GM21528 (cell line): ENCODE results near the gene ASIP.
"Not testable (repeated sequence)": the region's sequence is repeated elsewhere in the genome, so short reads cannot be mapped to it uniquely, and the experiment has no call there.

ENCODE experiments used
- ATAC-seq: cut with Tn5 transposase; IDR thresholded peaks from one replicate; pipeline ENCODE4 v1.9.1; 2021; ENCODE audit warnings: mild to moderate bottlenecking, moderate library complexity; ENCODE audit not compliant: unreplicated experiment, low FRiP score

ASIP gene

GRCh38 chr20:34240693-34241615 is at the start of gene ASIP:
Gene ASIP, plus strand, starts transcription at chr20:34241423. Its CDS starts 18,952 bp downstream, at chr20:34260375.
- ATAC-seq = no peak

- ATAC-seq = no peak
These were observed 48.2 kb upstream of the ASIP start for GRCh38 chr20:34193051-34193450.

GRCh38 chr20:34199183-34199582 is 42.0 kb upstream of the ASIP start:
- no peak for ATAC-seq

GRCh38 chr20:34200023-34200422 is 41.2 kb upstream of the ASIP start:
- ATAC-seq = no peak

- ATAC-seq = no peak
These were observed 39.7 kb upstream of the ASIP start for GRCh38 chr20:34201531-34201930.

- not testable (repeated sequence) for ATAC-seq
These were observed 35.9 kb upstream of the ASIP start for GRCh38 chr20:34205172-34205880.

- no peak for ATAC-seq
These were observed 32.1 kb upstream of the ASIP start for GRCh38 chr20:34209111-34209510.

GRCh38 chr20:34210271-34210670 is 31.0 kb upstream of the ASIP start:
- ATAC-seq = no peak

GRCh38 chr20:34211591-34211990 is 29.6 kb upstream of the ASIP start:
- no peak for ATAC-seq

- ATAC-seq = no peak
These were observed 28.0 kb upstream of the ASIP start for GRCh38 chr20:34213213-34213612.

- no peak for ATAC-seq
These were observed 25.4 kb upstream of the ASIP start for GRCh38 chr20:34215711-34216381.

GRCh38 chr20:34216382-34216742 is 24.9 kb upstream of the ASIP start:
- ATAC-seq = no peak

- ATAC-seq = no peak
These were observed 20.7 kb upstream of the ASIP start for GRCh38 chr20:34220561-34220960.

- ATAC-seq = no peak
These were observed 19.0 kb upstream of the ASIP start for GRCh38 chr20:34222208-34222607.

- ATAC-seq = not testable (repeated sequence)
These were observed 17.0 kb upstream of the ASIP start for GRCh38 chr20:34224251-34224650.

GRCh38 chr20:34231634-34232033 is 9.6 kb upstream of the ASIP start:
- ATAC-seq = no peak

GRCh38 chr20:34232494-34233087 is 8.6 kb upstream of the ASIP start:
- ATAC-seq = no peak

GRCh38 chr20:34233687-34234086 is 7.5 kb upstream of the ASIP start:
- ATAC-seq = no peak

GRCh38 chr20:34235875-34236274 is 5.3 kb upstream of the ASIP start:
- no peak for ATAC-seq

GRCh38 chr20:34237942-34238341 is 3.3 kb upstream of the ASIP start:
- ATAC-seq = no peak

- ATAC-seq = no peak
These were observed 1.1 kb upstream of the ASIP start for GRCh38 chr20:34240121-34240520.
